ENCODE results near the gene KIZ.

DNA sequence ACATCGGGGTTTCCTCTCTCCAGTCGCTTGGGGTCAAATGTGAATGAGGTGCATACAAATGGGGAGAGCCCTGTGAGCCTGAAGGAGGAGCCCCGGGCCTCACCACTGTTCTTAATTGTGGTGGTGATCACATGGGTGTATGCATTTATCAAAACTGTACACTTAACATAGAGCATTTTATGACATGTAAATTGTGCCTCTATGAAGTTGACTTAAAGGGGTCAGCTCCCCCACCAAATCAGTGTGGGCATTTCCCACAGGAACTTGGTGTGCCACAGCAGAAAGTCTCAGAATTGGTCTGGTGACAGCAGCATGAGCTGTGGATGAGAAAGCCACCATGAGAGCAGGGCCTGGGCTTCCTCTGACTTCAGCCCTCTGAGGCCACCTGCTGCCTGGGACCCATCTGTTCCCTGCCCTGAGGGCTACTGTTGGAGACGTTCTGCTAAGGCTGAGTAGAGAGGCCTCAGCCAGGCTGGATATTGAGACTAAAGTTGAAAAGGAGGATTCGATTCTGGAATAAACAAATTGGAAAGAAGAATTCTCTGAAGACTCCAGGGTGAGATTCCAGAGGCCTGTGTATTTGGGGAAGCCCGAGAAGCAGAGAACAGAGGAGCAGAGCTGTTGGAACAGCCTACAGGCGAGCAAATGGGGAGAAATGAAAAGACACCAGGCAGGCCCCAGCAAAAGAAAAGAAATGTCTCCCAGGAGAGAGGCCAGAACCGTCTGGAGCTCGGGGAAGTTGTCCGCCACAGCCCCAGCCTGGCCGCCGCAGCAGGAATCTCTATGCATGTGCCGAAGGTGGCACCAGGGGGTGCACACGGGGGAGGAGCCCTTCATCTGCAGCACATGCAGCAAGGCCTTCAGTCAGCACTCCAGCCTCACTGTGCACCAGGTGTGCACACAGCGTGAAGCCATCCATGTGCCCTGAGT lies 139.6 kb downstream of the KIZ start:
- TF ChIP-seq, protein P1, sequence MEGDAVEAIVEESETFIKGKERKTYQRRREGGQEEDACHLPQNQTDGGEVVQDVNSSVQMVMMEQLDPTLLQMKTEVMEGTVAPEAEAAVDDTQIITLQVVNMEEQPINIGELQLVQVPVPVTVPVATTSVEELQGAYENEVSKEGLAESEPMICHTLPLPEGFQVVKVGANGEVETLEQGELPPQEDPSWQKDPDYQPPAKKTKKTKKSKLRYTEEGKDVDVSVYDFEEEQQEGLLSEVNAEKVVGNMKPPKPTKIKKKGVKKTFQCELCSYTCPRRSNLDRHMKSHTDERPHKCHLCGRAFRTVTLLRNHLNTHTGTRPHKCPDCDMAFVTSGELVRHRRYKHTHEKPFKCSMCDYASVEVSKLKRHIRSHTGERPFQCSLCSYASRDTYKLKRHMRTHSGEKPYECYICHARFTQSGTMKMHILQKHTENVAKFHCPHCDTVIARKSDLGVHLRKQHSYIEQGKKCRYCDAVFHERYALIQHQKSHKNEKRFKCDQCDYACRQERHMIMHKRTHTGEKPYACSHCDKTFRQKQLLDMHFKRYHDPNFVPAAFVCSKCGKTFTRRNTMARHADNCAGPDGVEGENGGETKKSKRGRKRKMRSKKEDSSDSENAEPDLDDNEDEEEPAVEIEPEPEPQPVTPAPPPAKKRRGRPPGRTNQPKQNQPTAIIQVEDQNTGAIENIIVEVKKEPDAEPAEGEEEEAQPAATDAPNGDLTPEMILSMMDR (IDR thresholded peaks at IDR 0.05), result no peak
- TF ChIP-seq POLR2A (IDR thresholded peaks at IDR 0.05), result no peak
